Glutamatergic neuron (in vitro differentiated cells): Measurements from ENCODE around the gene MCUB. TPM values are rescaled to one million over a fixed set of nuclear protein-coding genes. Genes with fewer than 3 reads are reported as not detected.
A peak's percentile ranks its signal among the peaks of the same experiment; 100 is the strongest.

Experiments used
- DNase-seq: peaks from one replicate; pipeline ENCODE4 v3.0.0; 2022
- H3K27ac Mint-ChIP-seq: one replicate; pipeline ENCODE4 v1.8.0; 2020; ENCODE audit warnings: mild to moderate bottlenecking, mixed read lengths, inconsistent platforms; ENCODE audit not compliant: unreplicated experiment
- H3K27me3 Mint-ChIP-seq: one replicate; pipeline ENCODE4 v1.8.0; 2020; ENCODE audit warnings: mild to moderate bottlenecking, moderate library complexity, mixed read lengths, inconsistent platforms; ENCODE audit not compliant: unreplicated experiment
- H3K36me3 Mint-ChIP-seq: one replicate; pipeline ENCODE4 v1.8.0; 2020; ENCODE audit warnings: mild to moderate bottlenecking, mixed read lengths, inconsistent platforms; ENCODE audit not compliant: unreplicated experiment
- H3K4me1 Mint-ChIP-seq: one replicate; pipeline ENCODE4 v1.8.0; 2020; ENCODE audit warnings: mild to moderate bottlenecking, low read depth, mixed read lengths, inconsistent platforms; ENCODE audit not compliant: unreplicated experiment
- H3K4me3 Mint-ChIP-seq: one replicate; pipeline ENCODE4 v1.8.0; 2020; ENCODE audit warnings: mild to moderate bottlenecking, mixed read lengths, inconsistent platforms; ENCODE audit not compliant: unreplicated experiment
- H3K9me3 Mint-ChIP-seq: one replicate; pipeline ENCODE4 v1.8.0; 2020; ENCODE audit warnings: mild to moderate bottlenecking, moderate library complexity, mixed read lengths, inconsistent platforms; ENCODE audit not compliant: unreplicated experiment
- total RNA-seq: library from RNA; stranded (reverse); fragmentation: NEBNext Ultra II Directional; extraction: Animal tissue kit (Norgen Biotek cat#: 25700); gene quantifications from one replicate; pipeline ENCODE4 v1.2.1, GENCODE V29; 2021; ENCODE audit not compliant: unreplicated experiment
- TF ChIP-seq, protein P1 (sequence below): fragments of 200-600 bp; sonication (generic); IDR thresholded peaks from one replicate; pipeline ENCODE4 v1.5.0; 2021; ENCODE audit not compliant: partially characterized antibody, unreplicated experiment

MCUB gene
- total RNA-seq, 1 donor from 2014 or later, result 9.7 TPM

DNA sequence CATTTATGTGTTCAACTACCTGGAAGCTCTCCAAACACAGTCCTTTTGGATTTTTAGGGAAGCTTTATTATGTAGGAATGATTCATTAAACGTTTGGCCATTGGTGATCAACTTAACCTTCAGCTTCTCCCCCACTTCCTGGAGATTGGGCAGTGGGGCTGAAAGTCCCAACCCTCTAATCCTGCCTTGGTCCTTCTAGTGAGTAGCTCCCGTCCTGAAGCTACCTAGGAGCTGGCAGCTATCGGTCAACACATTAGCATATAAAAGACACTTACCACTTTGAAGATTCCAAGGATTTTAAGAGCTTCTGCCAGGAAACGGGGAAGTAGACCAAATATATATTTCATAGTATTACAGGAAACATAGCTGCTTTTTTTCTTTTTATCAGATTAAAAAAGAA, 69.7 kb downstream of the MCUB start:
- H3K4me1 Mint-ChIP-seq, result peaks cover 7% of the 10 kb centered on the region
- no peaks in the 10 kb centered on the region for H3K9me3 Mint-ChIP-seq
- TF ChIP-seq, protein P1, sequence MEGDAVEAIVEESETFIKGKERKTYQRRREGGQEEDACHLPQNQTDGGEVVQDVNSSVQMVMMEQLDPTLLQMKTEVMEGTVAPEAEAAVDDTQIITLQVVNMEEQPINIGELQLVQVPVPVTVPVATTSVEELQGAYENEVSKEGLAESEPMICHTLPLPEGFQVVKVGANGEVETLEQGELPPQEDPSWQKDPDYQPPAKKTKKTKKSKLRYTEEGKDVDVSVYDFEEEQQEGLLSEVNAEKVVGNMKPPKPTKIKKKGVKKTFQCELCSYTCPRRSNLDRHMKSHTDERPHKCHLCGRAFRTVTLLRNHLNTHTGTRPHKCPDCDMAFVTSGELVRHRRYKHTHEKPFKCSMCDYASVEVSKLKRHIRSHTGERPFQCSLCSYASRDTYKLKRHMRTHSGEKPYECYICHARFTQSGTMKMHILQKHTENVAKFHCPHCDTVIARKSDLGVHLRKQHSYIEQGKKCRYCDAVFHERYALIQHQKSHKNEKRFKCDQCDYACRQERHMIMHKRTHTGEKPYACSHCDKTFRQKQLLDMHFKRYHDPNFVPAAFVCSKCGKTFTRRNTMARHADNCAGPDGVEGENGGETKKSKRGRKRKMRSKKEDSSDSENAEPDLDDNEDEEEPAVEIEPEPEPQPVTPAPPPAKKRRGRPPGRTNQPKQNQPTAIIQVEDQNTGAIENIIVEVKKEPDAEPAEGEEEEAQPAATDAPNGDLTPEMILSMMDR, result no peak
- no peaks in the 10 kb centered on the region for H3K36me3 Mint-ChIP-seq
- no peaks in the 10 kb centered on the region for H3K27me3 Mint-ChIP-seq
- H3K27ac Mint-ChIP-seq, result no peak overlapping the region
- no peak overlapping the region for H3K4me3 Mint-ChIP-seq
- no peak for DNase-seq

DNA sequence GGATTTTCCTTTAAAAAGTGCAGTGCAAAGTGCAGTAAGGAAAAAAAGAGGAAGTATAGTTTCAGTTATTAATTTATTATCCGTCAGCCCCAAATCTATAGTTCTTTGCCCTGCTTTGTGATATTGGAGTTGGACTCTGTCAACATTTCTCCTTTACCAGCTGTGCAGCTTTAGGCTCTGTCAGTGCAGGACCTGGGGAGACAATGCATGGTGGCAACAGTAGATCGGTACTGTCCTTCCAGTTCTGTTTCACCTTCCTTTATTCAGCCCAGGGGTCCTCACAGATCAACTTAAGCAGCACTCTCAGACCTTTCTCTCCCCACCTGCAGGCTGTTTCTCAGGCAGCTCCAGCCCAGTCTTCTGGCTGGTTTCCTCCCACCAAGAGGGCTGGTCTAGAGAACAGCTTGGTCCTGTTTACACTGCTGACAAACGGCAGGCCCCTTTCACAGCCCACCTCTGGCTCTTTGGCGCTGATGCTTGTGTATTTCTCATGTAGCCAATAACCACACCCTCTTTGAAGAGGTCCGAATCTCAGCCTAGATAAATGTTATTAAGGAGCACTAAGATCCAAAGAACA, 71.6 kb downstream of the MCUB start:
- Mint-ChIP-seq H3K27me3 (no peaks in the 10 kb centered on the region), H3K9me3 (peaks cover 2% of the 10 kb centered on the region), H3K4me3 (no peak overlapping the region), H3K27ac (peak overlapping the region; percentile 20), H3K36me3 (no peaks in the 10 kb centered on the region), H3K4me1 (peaks cover 7% of the 10 kb centered on the region)
- peak; percentile 24 for DNase-seq
- TF ChIP-seq, protein P1, result no peak

DNA sequence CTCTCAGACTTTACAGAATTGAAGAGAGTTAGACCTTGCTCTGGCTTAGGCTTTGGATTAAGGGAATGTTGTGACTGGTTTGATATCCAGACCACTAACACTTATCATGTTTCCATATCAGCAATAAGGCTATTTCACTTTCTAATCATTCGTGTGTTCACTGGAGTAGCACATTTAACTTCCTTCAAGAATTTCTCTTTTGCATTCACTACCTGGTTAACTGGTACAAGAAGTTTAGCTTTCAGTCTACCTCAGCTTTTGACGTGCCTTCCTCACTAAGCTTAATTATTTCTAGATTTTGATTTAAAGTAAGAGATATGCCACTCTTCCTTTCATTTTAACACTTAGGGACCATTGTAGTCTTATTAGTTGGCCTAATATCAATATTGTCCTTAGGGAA, 80.6 kb downstream of the MCUB start:
- Mint-ChIP-seq H3K36me3 (peaks cover 6% of the 10 kb centered on the region), H3K9me3 (peaks cover 5% of the 10 kb centered on the region), H3K4me3 (no peak overlapping the region), H3K4me1 (no peaks in the 10 kb centered on the region), H3K27ac (no peak overlapping the region), H3K27me3 (no peaks in the 10 kb centered on the region)
- TF ChIP-seq, protein P1, result no peak
- no peak for DNase-seq

DNA sequence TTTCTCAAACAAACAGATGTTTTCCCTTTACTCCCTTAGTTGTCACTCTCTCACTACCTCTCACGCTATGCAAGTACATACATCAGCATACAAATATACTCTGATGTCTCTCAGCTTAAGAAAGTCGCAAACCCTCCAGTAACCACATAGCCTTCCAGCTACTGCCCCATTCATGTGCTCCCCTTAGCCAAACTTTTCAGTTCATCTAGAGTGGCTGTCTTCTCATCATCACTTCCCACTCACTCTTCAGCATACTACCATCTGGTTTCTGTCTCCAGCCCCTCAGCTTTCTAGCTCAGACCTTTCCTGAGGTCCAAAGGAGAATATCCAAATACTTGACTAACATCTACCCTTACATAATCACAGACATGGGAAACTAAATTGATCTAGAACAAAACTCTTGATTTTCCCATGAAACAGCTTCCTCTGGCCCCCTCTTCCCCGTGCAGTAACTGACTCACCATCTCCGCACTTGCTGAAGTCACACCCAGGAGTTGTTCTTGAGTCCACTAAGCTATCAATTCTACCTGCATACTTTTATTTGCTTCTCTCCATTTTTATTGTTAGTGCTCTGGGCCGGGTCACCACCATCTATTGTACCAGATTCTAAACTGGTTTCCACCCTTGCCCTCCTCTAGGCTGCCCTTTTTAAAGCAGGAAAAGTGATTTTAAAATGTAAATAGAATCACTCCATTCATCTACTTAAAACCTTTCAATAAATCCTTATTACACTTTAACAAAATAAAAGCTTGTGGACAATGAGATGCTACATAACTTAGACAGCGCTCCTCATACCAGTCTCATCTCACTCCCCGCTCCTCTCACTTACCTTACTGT, 86.0 kb downstream of the MCUB start:
- Mint-ChIP-seq H3K27me3 (no peaks in the 10 kb centered on the region), H3K4me1 (no peaks in the 10 kb centered on the region), H3K36me3 (peaks cover 5% of the 10 kb centered on the region), H3K9me3 (no peaks in the 10 kb centered on the region), H3K27ac (no peak overlapping the region), H3K4me3 (no peak overlapping the region)
- DNase-seq, result no peak
- TF ChIP-seq, protein P1, result no peak
